HG03571 (cell line): ENCODE measurements around the gene MANSC4.
"Not testable (repeated sequence)": the region's sequence is repeated elsewhere in the genome, so short reads cannot be mapped to it uniquely, and the experiment has no call there.

Experiments used
- ATAC-seq: cut with Tn5 transposase; IDR thresholded peaks from one replicate; pipeline ENCODE4 v1.9.1; 2021; ENCODE audit not compliant: unreplicated experiment

The MANSC4 gene

GRCh38 chr12:27756670-27757195, 23.3 kb downstream of the MANSC4 start:
- no peak for ATAC-seq

DNA sequence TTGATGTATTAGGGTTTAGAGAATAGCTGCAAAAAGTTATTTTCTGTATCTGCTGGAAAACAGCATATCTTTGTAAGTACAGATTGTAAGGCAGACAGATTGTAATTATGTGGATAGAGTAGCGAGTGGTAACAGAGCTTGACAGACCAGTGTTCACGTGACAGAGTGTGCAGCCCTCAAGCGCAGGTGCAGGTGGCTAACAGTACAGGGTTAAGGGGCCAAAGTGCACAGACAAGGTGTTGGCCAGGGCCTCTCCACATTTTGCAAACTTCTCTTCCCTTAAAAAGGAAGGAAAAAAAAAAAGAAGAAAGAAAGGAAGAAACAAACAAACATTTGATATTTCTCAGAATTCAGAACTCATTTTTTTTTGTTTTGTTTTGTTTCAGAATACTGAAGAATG, 25.2 kb downstream of the MANSC4 start:
- no peak for ATAC-seq

DNA sequence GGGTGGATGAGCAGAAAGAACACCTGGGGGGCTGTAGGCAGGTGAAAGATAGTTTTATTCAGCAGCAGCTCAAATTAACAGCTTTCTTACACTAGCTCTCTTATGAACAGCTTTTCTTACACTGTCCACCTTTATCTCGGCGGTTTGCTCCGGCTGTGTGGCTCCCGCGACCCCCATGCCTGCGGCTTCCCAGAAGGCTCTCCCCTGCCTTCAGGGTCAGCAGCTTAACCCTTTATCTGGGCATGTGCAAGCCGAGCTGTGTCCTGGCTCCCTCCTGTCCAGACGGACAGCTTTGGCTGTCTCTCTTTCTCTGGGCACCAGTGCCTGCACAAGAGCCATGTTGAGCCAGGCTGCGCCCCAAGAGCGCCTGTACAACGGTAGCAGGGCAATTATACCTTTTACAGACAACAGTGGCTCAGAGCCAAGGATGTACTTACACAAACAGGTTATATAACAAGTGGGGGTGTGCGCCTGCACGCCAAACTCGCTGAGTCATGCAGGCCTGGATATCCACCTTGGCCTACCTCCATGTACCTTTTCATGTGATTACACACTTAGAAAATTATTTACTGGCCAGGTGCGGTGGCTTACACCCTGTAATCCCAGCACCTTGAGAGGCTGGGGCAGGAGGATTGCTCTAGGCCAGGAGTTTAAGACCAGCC, 28.5 kb downstream of the MANSC4 start:
- ATAC-seq = no peak

- no peak for ATAC-seq
Measured at GRCh38 chr12:27747111-27747820, 32.8 kb downstream of the MANSC4 start.

DNA sequence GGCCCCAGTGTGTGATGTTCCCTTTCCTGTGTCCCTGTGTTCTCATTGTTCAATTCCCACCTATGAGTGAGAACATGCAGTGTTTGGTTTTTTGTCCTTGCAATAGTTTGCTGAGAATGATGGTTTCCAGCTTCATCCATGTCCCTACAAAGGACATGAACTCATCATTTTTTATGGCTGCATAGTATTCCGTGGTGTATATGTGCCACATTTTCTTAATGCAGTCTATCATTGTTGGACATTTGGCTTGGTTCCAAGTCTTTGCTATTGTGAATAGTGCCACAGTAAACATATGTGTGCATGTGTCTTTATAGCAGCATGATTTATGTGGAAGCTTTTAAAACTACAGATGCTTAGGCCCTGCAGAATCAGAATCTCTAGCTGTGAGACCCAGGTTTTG, 34.3 kb downstream of the MANSC4 start:
- not testable (repeated sequence) for ATAC-seq

DNA sequence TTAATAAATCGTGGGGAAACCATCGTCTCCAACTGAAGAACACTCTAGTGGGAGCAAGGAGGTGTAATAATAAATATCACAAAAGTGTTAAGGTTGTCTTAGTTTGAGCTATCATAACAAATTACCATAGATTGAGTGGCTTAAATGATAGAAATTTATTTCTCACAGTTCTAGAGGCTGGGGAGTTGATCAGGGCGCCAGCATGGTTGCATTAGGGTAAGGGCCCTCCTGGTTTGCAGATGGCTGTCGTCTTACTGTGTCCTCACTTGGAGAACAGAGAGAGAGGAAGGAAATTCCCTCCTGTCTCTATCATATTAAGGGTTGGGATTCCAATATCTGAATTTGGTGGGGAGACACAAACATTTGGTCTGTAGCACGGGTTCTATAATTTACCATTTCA, 36.4 kb downstream of the MANSC4 start:
- ATAC-seq = no peak

DNA sequence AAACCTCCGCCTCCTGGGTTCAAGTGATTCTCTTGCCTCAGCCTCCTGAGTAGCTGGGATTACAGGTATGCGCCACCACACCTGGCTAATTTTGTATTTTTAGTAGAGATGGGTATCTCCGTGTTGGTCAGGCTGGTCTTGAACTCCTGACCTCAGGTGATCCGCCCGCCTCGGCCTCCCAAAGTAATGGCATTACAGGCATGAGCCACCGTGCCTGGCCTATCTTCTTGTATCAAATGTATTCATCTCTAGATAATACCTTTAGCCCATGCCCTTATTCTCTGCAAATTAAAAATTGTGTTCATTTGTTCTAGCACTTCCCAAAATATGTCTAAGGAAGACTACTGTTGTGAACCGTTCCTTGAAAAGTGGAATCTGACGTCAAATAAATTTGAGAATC, 45.7 kb downstream of the MANSC4 start:
- not testable (repeated sequence) for ATAC-seq

GRCh38 chr12:27733791-27734190, 46.2 kb downstream of the MANSC4 start:
- ATAC-seq = no peak

DNA sequence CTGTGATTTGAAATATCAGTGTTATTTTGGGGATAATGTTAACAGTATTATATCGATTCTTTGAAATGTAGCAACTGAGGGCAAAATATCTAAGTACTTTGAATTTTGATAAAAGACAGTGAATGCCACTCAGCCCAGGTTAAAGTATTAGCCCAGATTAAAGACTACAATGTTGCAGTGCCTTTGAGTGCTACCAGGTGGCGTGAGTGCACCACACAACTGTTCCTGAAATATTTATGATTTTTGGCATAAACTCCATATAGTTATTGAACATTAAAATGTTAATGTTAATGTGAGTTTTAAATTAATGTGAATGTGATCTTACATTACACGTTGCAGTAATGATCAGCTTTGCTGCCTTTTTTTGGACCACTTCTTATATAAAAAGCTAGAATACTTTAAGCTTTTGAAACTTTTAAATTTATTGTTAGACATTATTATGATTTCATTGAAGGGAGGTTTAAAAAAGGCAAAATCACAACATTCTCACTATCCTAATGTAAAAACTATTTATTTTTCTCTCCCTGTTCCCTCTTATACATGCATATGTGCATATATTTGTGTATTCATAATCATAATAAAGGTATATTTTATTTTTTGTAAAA, 46.9 kb downstream of the MANSC4 start:
- peak; percentile 73 for ATAC-seq

GRCh38 chr12:27732281-27732680, 47.8 kb downstream of the MANSC4 start:
- ATAC-seq = no peak

- ATAC-seq = no peak
Measured at GRCh38 chr12:27730097-27730588, 49.9 kb downstream of the MANSC4 start.

- no peak for ATAC-seq
Measured at GRCh38 chr12:27723212-27723611, 56.8 kb downstream of the MANSC4 start.
